Fibroblast of gingiva (primary cell): ENCODE results near the gene HADHA.

Experiments
- DNase-seq: peaks from one replicate; pipeline ENCODE4 v3.0.0-alpha.2; 2011; ENCODE audit warnings: low read depth

Gene HADHA

DNA sequence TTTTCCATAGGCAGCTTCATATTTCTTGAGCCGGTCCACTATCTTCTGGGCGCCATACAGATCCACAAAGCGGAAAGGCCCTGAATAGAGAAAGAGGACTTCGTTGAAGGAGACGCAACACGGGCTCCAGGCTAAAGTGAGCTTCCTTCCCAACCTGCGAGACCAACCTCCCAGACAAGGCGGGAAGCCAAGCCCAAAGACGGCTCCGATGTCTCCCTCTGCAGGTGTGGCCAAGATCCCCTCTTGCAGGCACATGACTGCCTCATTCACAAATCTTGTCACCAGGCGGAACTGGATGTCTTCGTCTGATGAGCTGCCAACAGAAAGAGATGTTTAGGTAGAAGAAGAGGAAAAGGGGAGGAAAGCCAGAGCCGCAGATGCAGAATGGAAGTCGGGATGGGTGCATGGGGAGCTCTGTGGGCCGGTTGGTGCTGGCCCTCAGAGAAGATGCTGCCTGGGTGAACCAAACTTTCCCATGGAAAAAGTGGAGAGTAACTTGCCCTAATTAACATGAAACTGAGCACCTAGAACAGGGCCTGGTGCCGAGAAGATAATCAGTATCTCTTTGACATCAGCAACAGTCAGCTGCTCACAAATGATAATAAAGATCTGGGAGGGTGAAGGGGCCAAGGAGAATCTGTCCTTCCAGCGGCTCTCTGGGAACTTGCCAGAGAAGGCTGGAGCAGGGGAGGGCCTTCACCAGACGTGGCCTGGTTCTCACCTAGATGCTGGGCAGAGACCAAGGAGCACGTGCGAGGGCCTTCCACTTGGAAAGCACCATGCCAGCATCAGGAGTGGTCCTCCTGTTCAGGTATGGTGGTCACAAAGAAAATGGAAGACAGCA lies 52.9 kb downstream of the HADHA start:
- DNase-seq, result no peak

DNA sequence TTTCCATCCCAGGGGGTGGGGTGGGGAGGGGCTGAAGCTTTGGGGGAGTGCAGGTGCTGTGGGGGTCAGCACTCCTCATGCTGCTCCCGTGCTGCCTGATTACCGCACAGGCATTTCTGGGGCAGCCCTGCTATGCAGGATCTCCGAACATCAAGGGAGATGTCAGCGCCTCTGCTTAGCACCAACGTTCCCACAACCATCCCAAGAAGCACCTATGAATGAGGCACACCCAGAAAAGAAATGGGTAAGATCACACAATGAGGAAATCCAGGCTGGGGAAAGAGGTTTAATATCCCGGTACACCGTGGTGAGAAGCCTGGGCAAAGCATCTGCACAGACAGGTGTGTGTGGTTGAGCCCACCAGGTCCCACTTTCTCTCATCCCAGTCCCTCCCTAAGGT lies 54.1 kb downstream of the HADHA start:
- no peak for DNase-seq

DNA sequence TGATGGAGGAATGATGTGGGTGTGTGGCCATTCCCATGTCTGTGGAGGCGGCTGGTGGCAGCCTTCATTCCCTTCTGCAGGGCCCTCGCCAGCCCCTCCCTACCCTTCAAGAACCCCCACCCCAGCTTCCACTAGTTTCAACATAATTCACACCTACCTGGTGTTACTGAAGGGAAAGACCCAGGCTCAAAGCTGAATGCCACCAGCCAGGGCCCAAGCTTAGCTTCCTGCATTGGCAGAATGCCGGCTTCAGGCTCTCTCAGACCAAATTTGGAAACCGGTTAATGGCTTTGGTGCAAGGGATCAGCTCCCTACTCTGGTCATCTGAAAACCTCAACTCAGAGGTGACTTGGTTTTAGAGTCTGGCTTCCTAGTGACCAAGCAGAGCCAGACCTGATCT lies 54.7 kb downstream of the HADHA start:
- DNase-seq, result no peak

DNA sequence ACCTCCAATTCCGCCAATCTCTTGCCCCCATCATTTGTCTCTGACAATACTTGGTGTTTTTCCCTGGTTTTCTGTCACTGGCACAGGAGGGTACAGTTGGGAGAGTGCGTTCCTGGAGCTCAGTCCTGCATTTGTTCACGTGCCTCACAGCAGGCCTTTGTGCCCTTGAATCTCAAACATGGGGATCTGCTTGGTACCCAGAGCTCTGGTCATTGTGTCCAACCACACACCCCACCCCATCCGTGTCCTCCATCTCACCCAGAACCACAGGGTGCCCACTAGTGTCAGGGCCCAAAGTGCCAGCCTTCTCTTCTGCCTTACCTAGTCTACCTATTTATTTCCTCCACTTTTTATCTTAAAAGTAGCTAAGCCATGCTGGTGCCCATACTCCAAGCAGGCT lies 55.3 kb downstream of the HADHA start:
- no peak for DNase-seq

DNA sequence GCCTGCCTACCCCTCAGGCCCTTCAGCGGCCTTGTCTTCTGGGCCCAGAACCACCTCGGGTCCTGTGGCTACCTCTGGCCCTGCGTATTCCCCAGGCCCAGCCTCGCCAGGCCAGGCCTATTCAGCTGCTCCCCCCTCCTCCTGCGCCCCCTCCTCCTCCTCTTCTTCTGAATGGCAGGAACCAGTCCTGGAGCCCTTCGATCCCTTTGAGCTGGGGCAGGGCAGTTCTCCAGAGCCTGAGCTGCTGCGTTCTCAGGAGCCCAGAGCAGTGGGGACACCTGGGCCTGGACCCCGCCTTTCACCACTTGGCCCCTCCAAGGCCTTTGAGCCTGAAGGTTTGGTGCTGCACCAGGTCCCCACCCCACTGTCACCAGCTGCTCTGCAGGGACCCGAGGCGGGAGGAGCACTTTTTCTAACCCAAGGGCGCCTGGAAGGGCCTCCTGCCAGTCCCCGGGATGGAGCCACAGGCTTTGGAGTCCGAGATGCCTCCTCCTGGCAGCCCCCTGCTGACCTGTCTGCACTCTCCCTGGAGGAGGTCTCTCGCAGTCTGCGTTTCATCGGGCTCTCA lies 56.8 kb downstream of the HADHA start:
- DNase-seq, result no peak

DNA sequence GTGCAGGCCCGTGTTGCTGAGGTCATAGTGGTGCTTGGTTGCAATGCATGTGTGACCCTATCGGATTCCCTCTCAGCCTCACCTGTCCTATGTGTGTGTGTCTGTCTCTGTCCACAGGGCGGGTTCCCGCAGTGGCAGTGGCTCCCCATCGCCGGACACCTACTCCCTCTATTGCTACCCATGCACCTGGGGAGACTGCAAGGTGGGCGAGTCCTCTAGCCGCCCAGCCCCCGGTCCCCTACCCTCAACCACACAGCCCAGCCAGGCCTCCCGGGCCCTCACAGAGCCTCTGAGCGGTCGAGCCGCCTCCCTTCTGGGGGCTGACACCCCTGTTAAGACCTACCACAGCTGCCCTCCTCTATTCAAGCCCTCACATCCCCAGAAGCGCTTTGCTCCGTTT lies 57.3 kb downstream of the HADHA start:
- no peak for DNase-seq

DNA sequence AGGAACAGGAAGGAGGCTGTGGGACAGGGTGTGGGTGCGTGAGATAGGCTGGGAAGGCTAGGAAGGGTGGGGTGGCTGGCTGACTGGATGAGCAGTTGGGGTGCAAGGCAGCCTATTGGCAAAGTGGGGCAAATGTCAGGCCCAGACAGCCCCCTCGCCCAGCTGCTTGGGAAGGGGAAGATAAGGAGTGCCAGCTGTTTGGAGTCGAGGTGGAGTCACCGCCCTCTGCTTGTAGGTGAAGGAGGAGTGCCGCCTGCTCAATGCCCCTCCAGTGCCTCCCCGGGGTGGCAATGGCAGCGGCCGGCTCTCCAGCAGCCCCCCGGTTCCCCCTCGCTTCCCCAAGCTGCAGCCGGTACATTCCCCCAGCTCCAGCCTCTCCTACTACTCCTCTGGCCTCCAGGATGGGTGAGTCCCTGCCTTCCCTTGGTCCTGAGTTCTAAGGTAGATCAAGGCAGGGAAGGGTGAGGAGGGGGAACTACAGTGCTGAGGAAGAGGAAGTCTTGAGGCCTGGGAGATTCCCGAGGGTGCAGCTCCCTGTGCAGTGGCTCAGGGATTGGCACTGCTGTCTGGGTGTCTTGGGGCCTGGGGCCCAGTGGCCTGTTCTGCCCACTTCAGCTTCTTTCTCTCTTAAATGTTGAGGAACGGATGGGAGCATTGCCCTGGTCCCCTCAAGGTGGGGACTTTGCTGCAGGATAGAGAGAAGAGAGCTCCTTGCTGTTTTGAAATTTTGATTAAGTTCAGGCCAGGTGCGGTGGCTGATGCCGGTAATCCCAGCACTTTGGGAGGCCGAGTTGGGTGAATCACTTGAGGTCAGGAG lies 58.3 kb downstream of the HADHA start:
- DNase-seq, result no peak

DNA sequence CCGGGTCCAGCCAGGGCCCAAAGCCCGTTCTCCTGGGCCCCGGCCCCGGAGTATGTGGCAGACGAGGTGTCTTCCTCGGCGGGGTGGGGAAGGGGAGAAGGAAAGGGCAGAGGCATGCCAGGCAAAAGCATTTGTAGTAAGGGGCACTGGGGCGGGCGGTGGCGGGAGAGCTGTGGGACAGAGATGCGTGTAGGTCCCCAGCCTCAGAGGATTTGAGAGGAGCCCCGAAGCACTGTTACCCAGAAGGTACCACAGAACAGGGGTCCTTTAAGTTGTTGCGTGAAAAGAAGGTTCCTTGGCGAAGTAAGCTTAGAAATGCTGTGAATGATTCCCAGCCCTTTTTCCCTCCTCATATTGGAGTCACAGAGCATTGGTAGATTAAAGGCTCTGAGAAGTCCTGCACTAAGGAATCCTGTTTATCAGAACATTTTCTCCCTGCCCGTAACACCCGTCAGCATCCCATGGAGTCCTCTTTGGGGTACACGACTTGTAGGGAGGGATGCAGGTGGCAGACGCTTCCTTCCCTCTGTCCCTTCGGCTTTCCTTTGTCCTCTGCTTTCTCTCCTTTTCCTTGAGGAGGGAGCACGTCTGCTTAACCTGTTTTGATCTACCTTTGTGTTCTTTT lies 59.0 kb downstream of the HADHA start:
- no peak for DNase-seq

DNA sequence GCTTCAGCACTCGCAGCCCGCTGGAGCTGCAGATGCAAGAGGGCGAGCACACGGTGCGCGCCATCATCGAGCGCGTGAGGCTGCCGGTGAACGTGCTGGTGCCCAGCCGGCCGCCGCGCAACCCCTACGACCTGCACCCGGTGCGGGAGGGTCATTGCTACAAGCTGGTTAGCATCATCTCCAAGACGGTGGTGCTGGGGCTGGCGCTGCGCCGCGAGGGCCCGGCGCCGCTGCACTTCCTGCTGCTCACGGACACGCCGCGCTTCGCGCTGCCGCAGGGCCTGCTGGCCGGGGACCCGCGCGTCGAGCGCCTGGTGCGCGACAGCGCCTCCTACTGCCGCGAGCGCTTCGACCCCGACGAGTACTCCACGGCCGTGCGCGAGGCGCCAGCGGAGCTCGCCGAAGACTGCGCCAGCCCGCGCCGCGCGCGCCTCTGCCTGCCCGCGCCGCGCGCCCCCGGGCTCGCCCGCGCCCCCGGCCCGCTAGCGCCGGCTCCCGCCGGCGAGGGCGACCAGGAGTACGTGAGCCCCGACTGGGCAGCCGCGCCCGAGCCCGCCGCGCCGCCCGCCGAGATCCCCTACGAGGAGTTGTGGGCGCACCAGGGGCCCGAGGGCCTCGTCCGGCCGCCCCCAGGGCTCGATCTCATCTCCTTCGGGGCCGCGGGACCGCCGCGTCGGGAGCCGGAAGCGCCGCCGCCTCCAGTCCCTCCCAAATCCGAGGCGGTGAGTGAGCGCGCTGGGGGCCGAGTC lies 59.7 kb downstream of the HADHA start:
- peak; percentile 83 for DNase-seq

DNA sequence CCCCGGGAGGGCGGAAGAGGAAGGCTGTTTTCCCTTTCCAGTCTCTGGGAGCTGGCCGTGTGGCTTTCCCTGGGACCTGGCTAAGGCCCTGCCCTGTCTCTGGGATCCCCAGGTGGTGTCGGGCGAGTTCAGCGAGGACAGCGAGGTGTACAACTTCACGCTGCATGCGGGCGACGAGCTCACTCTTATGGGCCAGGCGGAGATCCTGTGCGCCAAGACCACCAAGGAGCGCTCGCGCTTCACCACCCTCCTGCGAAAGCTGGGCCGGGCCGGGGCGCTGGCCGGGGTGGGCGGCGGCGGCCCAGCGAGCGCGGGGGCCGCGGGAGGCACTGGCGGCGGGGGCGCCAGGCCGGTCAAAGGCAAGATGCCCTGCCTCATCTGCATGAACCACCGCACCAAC lies 60.3 kb downstream of the HADHA start:
- no peak for DNase-seq

DNA sequence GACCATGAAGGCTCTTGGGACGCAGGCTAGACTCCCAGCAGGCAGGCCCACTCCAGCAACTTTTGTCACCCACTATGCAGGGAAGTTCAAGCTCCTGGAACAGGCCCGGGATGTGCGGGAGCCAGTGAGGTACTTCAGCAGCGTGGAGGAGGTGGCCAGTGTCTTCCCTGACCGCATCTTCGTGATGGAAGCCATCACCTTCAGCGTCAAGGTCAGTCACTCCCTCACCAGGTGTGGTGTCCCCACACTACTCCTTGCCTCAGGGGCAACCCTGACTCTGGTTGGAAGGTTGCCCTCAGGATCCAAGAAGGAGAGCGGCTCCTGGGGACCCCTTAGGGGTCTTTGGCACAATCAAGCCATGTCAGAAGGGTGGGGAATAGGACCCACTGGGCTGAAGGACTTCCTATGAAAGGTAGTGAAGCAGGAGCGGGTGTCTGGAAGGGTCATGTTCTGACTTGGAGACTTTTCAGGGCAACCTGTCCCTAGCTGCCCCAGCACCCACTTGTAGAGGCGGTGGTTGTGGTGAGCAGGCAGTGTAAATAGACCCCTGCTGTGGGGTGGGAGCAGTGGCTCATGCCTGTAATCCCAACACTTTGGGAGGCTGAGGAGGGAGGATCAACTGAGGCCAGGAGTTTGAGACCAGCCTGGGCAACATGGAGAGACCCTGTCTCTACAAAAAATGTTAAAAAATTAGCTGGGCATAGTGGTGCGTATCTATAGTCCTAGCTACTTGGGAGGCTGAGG lies 61.4 kb downstream of the HADHA start:
- DNase-seq, result no peak

DNA sequence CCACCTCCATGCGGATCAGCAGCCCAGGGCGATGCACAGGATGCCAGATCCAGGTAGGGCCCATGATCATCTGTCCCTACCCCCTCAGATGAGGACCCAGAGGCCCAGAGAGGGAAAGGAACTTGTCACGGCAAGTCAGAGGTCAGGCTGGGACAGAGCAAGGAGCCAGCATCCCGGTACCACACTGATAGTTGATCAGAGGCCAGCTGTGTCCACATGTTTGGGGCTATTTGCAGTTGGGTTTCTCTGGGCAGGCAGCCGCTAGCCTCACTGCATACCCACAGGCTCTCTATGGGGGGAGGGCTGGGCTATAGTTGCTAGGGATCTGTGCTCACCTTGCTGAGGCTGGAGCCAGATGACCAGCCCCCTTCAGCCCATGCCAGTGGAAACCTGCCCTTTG lies 62.0 kb downstream of the HADHA start:
- no peak for DNase-seq

DNA sequence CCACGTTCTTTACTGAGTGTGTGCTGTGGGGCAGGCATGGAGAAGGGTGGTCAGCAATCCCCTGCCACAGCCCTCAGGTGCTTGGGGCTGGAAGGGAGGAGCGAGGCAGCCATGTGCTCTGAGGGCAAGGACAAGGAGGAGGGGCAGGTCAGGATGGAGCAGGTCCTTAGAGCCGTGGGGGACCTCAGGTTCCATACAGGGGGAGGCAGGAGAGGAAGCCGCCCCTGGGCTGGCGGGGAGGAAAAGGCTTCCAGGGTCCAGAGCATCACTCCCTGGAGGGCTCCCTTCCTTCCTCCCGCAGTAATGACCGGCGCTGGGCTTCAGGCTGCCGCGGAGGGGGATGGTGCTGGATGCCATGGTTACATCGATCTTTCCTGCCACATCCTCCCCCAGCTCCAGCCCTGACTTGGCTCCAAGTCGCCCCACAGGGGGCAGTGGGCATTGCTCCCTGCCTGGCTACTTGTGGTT lies 65.0 kb downstream of the HADHA start:
- no peak for DNase-seq

DNA sequence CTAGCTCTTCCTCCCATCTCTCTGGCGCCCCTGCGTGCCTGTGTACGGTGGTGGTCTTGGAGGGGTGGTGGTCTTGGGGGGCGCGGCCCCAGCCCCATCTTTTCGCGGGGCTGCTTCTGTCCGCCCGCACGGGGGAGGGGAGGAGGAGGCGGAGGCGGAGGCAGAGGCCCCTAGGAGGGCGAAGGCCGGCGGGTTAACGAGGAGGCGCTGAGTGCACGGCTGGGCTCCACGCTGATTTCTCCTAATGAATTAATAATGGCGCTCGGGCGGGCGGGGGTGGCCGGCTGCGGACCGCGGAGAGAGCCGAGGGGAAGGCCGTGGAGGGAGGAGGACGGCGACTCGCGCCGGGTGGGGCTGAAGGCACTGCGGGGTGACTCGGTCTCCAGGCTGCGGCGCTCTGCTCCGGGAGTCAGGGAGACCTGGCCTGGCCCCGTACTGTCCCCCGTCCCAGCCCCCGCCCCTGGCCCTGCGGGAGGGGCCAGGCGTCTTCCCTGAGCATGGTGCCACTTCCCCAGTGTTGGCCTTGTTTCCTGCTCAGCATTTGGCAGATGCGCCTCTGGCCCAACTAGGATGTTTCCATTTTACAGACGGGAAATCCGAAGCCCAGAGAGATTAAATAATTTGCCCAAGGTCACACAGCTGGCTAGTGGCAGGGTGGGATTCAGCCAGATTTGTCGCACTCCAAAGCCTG lies 65.5 kb downstream of the HADHA start:
- DNase-seq, result peak; percentile 18

DNA sequence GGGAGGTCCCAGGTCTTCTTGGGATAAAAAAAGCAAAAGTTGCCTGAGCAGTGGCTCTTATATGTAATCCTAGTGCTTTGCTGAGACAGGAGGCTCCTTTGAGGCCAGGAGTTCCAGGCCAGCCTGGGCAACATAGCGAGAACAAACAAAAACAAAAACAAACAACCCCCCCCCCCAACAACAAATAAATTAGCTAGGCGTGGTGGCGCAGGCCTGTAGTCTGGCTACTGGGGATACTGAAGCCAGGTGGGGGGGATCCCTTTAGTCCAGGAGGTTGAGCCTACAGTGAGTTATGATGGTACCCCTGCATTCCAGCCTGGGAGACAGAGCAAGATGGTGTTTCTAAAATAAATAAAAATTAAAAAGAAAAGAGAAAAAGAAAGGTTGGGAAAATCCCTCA lies 66.2 kb downstream of the HADHA start:
- no peak for DNase-seq

DNA sequence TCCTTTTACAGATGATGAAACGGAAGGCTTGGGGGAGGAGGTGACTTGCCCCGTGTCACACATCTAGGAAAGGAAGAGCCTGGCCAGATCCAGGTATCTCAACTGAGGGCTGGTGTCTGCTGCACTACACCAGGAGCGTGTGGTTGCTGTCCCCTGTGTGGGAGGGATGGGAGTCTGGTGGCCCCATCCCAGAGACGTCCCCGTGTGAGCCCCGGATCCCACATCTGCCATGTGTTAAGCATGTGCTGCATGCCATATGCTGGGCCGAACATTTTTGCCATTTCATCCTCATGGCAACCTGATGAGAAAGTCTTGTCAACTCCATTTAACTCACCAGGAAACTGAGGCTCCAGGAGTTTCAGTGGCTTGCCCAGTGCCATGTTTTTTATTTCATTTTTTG lies 67.3 kb downstream of the HADHA start:
- DNase-seq, result no peak

DNA sequence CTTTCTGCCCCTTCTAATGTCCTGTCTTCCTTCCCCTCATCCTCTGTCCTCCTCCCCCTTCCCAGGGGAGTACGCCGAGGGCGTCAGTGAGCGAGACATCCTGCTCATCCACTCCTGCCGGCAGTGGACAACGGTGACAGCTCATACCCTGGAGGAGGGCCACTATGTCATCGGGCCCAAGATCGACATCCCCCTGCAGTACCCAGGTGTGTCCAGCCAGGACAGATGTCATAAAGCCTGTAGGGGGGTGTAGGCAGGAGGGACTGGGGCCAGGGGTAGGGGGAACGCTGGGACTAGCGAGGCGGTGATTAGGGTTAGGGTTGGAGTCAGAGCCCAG lies 68.2 kb downstream of the HADHA start:
- DNase-seq, result no peak

DNA sequence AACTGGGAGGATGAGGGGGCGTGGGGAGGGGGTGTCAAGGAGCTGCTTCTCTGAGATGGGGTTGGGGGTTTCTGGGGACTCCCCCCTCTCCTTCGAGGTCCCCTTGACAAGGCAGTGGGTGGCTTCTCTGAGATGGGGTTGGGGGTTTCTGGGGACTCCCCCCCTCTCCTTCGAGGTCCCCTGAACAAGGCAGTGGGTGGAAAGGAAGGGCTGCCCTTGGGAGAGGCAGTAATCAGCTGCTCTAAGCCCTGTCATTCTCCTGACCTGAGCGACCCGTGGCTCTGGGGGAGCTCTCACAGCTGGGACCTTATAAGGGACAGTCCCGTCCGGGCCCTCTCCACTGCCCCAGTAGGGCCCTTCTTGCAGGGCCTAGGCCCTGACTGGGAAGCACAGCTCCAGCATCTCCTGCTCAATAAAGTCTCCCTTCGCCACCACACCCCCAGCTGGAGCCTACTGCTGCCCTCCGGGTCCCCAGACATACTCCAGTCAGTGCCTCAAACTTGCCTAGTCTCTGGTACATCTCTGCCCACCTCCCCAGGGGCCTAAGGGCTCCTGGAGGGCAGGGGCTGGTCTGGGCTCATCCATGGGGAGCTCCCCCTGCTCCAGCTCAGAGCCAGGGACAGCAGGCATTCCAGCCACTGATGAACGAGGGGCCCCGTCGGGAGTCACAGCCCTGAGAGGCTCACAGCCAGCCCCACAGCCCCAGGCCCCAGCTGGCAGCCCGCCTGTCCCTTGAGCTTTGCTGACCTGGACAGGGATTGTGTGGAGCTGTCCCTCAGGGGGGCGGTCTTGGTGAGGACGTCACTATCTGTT lies 68.8 kb downstream of the HADHA start:
- DNase-seq, result no peak

DNA sequence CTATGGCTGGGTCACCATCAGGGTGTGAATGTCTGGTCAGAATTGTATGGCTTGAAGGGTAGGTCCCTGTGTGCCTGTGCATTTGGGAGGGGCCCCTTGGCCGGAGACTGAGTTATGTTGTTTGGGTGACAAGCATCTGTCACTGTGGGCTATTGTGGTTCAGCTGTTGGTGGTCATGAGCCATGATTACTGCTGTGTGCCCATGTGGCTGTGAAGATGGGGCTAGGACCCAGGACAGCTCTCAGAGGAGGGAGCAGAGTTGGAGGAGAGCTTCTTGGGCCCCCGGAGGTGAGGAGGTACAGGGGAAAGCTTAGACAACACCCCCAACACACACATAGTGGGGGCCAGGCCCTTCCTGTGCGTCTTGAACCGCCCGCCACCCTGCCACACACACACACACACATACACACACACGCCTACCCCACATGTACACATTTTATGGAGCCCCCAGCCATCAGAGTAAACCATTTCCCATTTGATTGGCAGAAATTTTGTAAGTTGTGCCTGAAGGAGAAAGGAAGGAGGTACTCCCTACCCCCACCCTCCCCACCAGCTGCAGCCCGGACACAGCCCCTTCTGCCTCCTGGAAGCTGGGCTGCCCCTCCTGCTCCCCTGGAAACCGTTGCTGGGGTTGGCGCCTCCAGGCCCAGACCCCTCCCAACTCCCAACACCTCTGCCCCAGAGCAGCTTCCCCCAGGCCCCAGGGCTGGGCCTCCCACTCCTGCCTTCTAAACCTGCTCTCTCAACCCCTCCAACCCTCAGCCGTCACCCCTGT lies 69.6 kb downstream of the HADHA start:
- DNase-seq, result no peak
